GM12892 (cell line): ENCODE measurements around the gene LLGL1.
A peak's percentile ranks its signal among the peaks of the same experiment; 100 is the strongest.

Experiments used
- POLR2A ChIP-seq: IDR thresholded peaks from 2 replicates; pipeline ENCODE4 v1.6.1; 2011; ENCODE audit warnings: low read depth, low read length, control low read depth
- POLR2AphosphoS5 ChIP-seq: IDR thresholded peaks from 2 replicates; pipeline ENCODE4 v1.6.1; 2011; ENCODE audit warnings: low read depth, low read length, control low read depth
- TAF1 ChIP-seq: IDR thresholded peaks from 2 replicates; pipeline ENCODE4 v1.6.1; 2011; ENCODE audit warnings: low read depth, mild to moderate bottlenecking, control low read depth, low read length, borderline replicate concordance

GRCh38 chr17:18258356-18259038, 33.1 kb downstream of the LLGL1 start, which contains the start of gene FLII:
- TF ChIP-seq POLR2AphosphoS5 (no peak), POLR2A (peak; percentile 49; the same call in 1 of the 2 replicates), TAF1 (0 out of 2 replicates have a peak, but pooled peaks have one; percentile 12)
